Measurements from ENCODE around the gene PHLPP1.

DNA sequence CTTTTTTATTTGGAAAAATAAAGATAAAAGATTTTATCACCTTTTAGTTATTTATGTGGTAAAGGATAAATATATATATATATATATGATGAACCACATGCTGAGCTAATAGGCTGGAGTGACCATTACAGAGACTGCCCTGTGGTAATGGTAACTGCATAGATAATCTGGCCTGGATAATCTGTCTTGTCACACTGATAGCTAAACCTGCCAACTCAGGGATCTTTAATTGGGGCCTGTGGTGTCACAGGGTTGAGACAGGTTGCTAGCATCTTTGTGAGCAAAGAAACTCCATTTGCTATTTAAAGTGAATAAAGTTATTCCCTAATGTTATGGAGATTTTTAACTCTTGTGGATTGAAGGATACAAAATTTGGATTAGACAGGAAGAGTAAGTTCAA is 203.0 kb downstream of the PHLPP1 start:
- TF ChIP-seq, protein P1, sequence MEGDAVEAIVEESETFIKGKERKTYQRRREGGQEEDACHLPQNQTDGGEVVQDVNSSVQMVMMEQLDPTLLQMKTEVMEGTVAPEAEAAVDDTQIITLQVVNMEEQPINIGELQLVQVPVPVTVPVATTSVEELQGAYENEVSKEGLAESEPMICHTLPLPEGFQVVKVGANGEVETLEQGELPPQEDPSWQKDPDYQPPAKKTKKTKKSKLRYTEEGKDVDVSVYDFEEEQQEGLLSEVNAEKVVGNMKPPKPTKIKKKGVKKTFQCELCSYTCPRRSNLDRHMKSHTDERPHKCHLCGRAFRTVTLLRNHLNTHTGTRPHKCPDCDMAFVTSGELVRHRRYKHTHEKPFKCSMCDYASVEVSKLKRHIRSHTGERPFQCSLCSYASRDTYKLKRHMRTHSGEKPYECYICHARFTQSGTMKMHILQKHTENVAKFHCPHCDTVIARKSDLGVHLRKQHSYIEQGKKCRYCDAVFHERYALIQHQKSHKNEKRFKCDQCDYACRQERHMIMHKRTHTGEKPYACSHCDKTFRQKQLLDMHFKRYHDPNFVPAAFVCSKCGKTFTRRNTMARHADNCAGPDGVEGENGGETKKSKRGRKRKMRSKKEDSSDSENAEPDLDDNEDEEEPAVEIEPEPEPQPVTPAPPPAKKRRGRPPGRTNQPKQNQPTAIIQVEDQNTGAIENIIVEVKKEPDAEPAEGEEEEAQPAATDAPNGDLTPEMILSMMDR (conservative IDR thresholded peaks at IDR 0.05 in 1 of 2, IDR thresholded peaks at IDR 0.05 in 1 of 2; ENCODE audit: low read depth in 1 of 2, low read length in 2 of 2): no peak
- no peak for TF ChIP-seq EZH2 (IDR thresholded peaks at IDR 0.05; ENCODE audit: low read length, missing control alignments)
